GM12864 (cell line): ENCODE results near the gene FTL.

Source experiments
- DNase-seq: peaks from one replicate; pipeline ENCODE4 v3.0.0-alpha.2; 2011; ENCODE audit warnings: low read depth
- H3K4me3 ChIP-seq: 2 replicates; pipeline ENCODE4 v1.5.1; 2011; ENCODE audit warnings: mild to moderate bottlenecking, low read depth, low read length, control low read depth
- TF ChIP-seq, protein P1 (sequence below): IDR thresholded peaks from 2 replicates; pipeline ENCODE4 v1.5.1; 2011; ENCODE audit warnings: low read depth, mild to moderate bottlenecking, moderate library complexity, low read length, control low read depth, inconsistent platforms; ENCODE audit errors: missing control alignments

Gene FTL

GRCh38 chr19:48992581-48993174 is 27.6 kb downstream of the FTL start:
- DNase-seq = no peak
- TF ChIP-seq, protein P1, sequence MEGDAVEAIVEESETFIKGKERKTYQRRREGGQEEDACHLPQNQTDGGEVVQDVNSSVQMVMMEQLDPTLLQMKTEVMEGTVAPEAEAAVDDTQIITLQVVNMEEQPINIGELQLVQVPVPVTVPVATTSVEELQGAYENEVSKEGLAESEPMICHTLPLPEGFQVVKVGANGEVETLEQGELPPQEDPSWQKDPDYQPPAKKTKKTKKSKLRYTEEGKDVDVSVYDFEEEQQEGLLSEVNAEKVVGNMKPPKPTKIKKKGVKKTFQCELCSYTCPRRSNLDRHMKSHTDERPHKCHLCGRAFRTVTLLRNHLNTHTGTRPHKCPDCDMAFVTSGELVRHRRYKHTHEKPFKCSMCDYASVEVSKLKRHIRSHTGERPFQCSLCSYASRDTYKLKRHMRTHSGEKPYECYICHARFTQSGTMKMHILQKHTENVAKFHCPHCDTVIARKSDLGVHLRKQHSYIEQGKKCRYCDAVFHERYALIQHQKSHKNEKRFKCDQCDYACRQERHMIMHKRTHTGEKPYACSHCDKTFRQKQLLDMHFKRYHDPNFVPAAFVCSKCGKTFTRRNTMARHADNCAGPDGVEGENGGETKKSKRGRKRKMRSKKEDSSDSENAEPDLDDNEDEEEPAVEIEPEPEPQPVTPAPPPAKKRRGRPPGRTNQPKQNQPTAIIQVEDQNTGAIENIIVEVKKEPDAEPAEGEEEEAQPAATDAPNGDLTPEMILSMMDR = no peak
- peak overlapping the region; percentile 98 for H3K4me3 ChIP-seq

- peak; percentile 98 for DNase-seq
- H3K4me3 ChIP-seq = peak within 1 kb of the TSS; percentile 98
- TF ChIP-seq, protein P1 = peak; percentile 93
Observed at GRCh38 chr19:48993175-48994034, 28.3 kb downstream of the FTL start, which contains the start of the genes GYS1 and RUVBL2. GYS1 (minus strand) TSS chr19:48993309; CDS start chr19:48993112, 197 bp downstream. RUVBL2 (plus strand) TSS chr19:48993887; CDS start chr19:48993912, 25 bp downstream.

DNA sequence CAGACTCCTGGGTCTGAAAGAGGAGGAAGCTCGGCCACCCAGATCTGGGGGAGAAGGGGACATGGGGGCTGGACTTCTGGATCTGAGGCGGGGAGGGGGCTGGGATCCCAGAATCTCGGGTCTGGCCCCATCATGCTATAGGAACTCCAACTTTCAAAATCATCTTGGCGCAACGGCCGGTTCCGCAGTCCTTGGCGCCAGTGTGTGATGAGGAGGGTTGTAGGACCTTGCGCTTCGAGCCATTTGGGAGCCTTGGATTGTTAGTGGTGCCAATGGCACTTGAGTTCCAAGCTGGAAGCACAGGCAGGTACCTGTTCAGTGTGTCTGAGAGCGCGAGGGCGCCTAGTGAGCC is 28.9 kb downstream of the FTL start:
- H3K4me3 ChIP-seq = peak overlapping the region; percentile 98
- TF ChIP-seq, protein P1 = no peak
- DNase-seq = no peak

DNA sequence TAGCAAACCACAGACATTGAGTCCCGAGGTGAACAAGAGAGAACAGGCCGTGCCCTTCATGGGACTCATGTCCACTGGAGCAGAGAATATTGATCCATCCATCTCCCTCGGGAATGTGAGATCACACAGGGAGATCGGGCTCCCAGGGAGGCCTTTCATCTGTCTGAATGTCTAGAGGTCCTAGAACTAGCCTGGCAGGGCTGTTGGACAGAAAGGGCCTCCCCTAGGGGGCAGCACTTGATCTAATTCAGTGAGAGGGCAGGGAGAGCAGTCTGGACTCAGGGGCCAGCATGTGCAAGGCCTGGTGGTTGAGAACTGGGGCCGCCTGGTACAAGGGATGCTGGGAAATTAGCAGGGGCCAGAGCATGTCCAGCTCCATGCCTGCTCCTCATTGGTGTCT is 32.9 kb downstream of the FTL start:
- H3K4me3 ChIP-seq = no peak overlapping the region
- TF ChIP-seq, protein P1 = peak; percentile 64
- no peak for DNase-seq

DNA sequence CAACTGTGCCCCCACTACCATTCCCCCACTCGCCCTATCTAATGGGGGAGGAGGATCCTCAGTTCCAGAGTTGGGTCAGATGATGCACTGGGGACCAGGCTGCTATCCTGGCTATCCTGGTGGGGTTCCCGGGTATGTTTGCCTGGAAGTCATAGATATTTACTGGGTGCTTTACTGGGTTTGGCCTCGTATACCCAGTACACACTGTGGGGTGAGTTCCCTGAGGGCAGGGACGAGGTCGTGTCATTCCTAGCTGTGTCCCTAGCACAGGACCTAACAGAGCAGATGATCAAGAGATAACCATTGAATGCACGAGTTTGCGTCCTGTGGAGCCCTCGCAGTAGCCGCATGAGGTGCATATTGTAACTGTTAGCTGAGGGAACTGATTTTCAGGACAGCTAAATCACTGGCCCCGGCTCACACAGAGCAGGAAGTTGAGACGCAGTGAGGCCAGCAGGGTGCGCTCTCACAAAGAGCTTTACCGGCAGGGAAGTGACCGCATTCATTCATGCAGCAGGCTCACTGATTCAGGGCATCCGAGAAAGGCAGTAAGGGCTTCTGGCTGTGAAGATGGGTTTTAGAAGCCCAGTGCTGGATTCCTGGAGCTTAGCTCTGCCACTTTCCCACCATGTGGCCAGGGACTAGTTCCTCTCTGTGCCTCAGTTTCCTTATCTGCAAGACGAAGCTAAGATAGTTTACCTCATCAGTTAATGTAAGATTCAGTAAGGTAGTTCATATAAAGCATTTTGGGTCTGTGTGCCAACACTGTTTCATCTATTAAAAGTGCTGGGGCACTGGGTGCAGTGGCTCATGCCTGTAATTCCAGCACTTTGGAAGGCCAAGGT is 34.6 kb downstream of the FTL start:
- TF ChIP-seq, protein P1 = peak; percentile 91
- DNase-seq = no peak
- H3K4me3 ChIP-seq = no peak overlapping the region

- TF ChIP-seq, protein P1 = no peak
- no peak for DNase-seq
- H3K4me3 ChIP-seq = no peak overlapping the region
Observed at GRCh38 chr19:49004133-49004532, 39.0 kb downstream of the FTL start.
